Neuronal stem cell (in vitro differentiated cells): Measurements from ENCODE around the gene B3GNT3. TPM values are rescaled to one million over a fixed set of nuclear protein-coding genes. Genes with fewer than 3 reads are reported as not detected.

Source experiments
- DNase-seq: peaks from one replicate; pipeline ENCODE4 v3.0.0-alpha.2; 2013; ENCODE audit warnings: low spot score
- H2AFZ ChIP-seq: one replicate; pipeline ENCODE4 v1.6.1; 2013; ENCODE audit warnings: mild to moderate bottlenecking, low read length, inconsistent platforms
- H2AK5ac ChIP-seq: 2 replicates; pipeline ENCODE4 v1.6.1; 2013; ENCODE audit warnings: low read depth, mild to moderate bottlenecking, inconsistent platforms, low read length, moderate library complexity, mixed read lengths
- H2BK120ac ChIP-seq: 2 replicates; pipeline ENCODE4 v1.6.1; 2013; ENCODE audit warnings: low read depth, mild to moderate bottlenecking, inconsistent platforms, low read length, moderate library complexity, mixed read lengths
- H2BK12ac ChIP-seq: one replicate; pipeline ENCODE4 v1.6.1; 2013; ENCODE audit warnings: low read length, inconsistent platforms
- H2BK15ac ChIP-seq: 2 replicates; pipeline ENCODE4 v1.6.1; 2013; ENCODE audit warnings: mild to moderate bottlenecking, low read length, inconsistent platforms, mixed read lengths
- H2BK5ac ChIP-seq: one replicate; pipeline ENCODE4 v1.6.1; 2013; ENCODE audit warnings: inconsistent platforms, mild to moderate bottlenecking, low read length, moderate library complexity
- H3K14ac ChIP-seq: one replicate; pipeline ENCODE4 v1.6.1; 2013; ENCODE audit warnings: low read length, inconsistent platforms
- H3K18ac ChIP-seq: 2 replicates; pipeline ENCODE4 v1.6.1; 2013; ENCODE audit warnings: low read length, inconsistent platforms
- H3K23ac ChIP-seq: 2 replicates; pipeline ENCODE4 v1.6.1; 2013; ENCODE audit warnings: low read depth, mild to moderate bottlenecking, mixed read lengths, low read length, inconsistent platforms; ENCODE audit not compliant: poor library complexity
- H3K27ac ChIP-seq: replicated peaks from 3 replicates; pipeline ENCODE4 v1.5.1; 2013; ENCODE audit warnings: low read length, inconsistent platforms
- H3K27me3 ChIP-seq, 3 experiments: 2 replicates each; pipeline ENCODE4 v1.6.1; 2013; ENCODE audit warnings: low read length in 3 of 3, mild to moderate bottlenecking in 2 of 3, inconsistent platforms in 1 of 3, low read depth in 1 of 3, mixed read lengths in 1 of 3, moderate library complexity in 1 of 3; ENCODE audit not compliant: control insufficient read depth in 3 of 3, insufficient read depth in 3 of 3
- H3K36me3 ChIP-seq, 2 donors: replicated peaks in 1 of 2; 2 replicates each; pipeline ENCODE4 v1.6.1; 2013; ENCODE audit warnings: low read length in 2 of 2; ENCODE audit not compliant: control insufficient read depth in 2 of 2, insufficient read depth in 2 of 2
- H3K4ac ChIP-seq: 2 replicates; pipeline ENCODE4 v1.6.1; 2013; ENCODE audit warnings: inconsistent platforms, mild to moderate bottlenecking, low read length, moderate library complexity
- H3K4me1 ChIP-seq, 2 donors: 1 replicate in 1 of 2; 2 replicates in 1 of 2; pipeline ENCODE4 v1.6.1; 2013; ENCODE audit warnings: low read length in 2 of 2, low read depth in 1 of 2; ENCODE audit not compliant: control insufficient read depth in 2 of 2, insufficient read depth in 1 of 2
- H3K4me2 ChIP-seq: one replicate; pipeline ENCODE4 v1.6.1; 2013; ENCODE audit warnings: mild to moderate bottlenecking, low read length, inconsistent platforms; ENCODE audit not compliant: insufficient read depth, poor library complexity, severe bottlenecking
- H3K4me3 ChIP-seq, 2 donors: 2 replicates each; pipeline ENCODE4 v1.5.1; 2013; ENCODE audit warnings: low read length in 2 of 2, mild to moderate bottlenecking in 2 of 2, inconsistent platforms in 1 of 2, moderate library complexity in 1 of 2
- H3K79me1 ChIP-seq: one replicate; pipeline ENCODE4 v1.6.1; 2013; ENCODE audit warnings: low read depth, mild to moderate bottlenecking, inconsistent platforms, low read length, moderate library complexity
- H3K9ac ChIP-seq: one replicate; pipeline ENCODE4 v1.6.1; 2013; ENCODE audit warnings: mild to moderate bottlenecking, low read depth, low read length, inconsistent platforms; ENCODE audit not compliant: poor library complexity
- H3K9me3 ChIP-seq, 2 donors: replicated peaks in 1 of 2; 2 replicates each; pipeline versions ENCODE3 to v1.6.1; 2013; ENCODE audit warnings: low read length in 2 of 2, mild to moderate bottlenecking in 2 of 2, inconsistent platforms in 1 of 2, low read depth in 1 of 2, mixed read lengths in 1 of 2, moderate library complexity in 1 of 2; ENCODE audit not compliant: control insufficient read depth in 2 of 2, insufficient read depth in 1 of 2
- H4K8ac ChIP-seq: one replicate; pipeline ENCODE4 v1.6.1; 2013; ENCODE audit warnings: low read depth, mild to moderate bottlenecking, inconsistent platforms, low read length, moderate library complexity
- H4K91ac ChIP-seq: one replicate; pipeline ENCODE4 v1.6.1; 2013; ENCODE audit warnings: low read length, low read depth, mild to moderate bottlenecking, inconsistent platforms; ENCODE audit not compliant: poor library complexity
- WGBS, 2 donors: extraction: QIAGEN DNeasy Blood & Tissue Kit; methylation state at CpG; one replicate each; pipeline ENCODE4 v1.1.7; 2013; ENCODE audit warnings: missing lambda C conversion rate in 2 of 2, mixed read lengths in 1 of 2; ENCODE audit not compliant: insufficient read length in 2 of 2, insufficient replicate concordance in 1 of 2; ENCODE audit errors: extremely low coverage in 2 of 2; 5-methylcytosine and 5-hydroxymethylcytosine counted together
- small RNA-seq: library from polyadenylated mRNA; stranded (forward); fragments of <200 nt; extraction: miRNeasy Mini kit (QIAGEN cat#:217004); gene quantifications from one replicate; pipeline ENCODE3, GENCODE V24; 2013; ENCODE audit not compliant: insufficient read depth

B3GNT3 gene

DNA sequence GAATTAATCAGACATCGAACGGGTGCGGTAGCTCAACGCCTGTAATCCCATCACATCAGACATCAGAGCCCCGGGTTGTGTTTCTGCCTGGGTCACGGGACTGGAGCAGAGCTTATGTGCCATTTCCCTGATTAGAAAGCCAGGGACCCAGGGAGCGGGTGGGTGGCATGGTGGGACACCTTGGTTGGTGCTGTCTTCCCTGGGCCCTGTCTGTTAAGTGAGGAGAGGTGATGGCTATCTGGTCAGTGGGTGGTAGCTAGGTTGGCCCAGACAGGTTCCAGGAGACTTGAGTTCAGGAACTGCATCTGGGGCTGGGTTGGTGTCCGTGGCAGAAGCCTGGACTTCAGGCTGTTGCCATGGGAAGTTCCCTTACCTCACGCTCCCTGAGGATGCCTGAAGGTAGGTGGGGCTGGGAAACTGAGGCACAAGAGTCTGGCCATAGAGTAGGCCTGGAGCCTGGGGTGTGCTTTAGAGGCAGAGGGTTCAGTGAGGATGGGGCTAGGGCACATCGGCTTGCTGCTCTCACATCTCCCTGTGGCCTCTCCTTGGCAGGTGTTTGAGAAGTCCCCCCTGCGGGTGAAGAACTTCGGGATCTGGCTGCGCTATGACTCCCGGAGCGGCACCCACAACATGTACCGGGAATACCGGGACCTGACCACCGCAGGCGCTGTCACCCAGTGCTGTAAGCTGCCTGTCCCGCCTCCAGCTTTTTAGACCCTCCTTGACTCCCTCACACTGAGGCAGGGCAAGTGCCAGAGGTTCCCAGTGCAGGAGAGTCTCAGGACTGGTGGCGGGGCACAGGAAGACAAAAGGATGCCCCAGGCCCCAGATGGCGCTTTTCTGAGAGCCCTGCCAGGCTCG, 66.8 kb downstream of the B3GNT3 start:
- Histone ChIP-seq H3K27ac (peak overlapping the region; percentile 22), H2BK15ac (no peak overlapping the region), H3K4ac (no peak overlapping the region), H3K4me1 (peaks cover 13% of the 10 kb centered on the region in 2 donors), H3K79me1 (peaks cover 18% of the 10 kb centered on the region), H3K14ac (no peak overlapping the region), H3K4me2 (no peak overlapping the region), H2BK12ac (no peak overlapping the region), H3K27me3 (no peaks in the 10 kb centered on the region), H2AFZ (no peak overlapping the region), H4K8ac (no peak overlapping the region), H3K4me3 (peak overlapping the region; percentile 22 to 66), H2BK120ac (no peak overlapping the region), H3K23ac (no peak overlapping the region), H3K36me3 (peaks cover 43 to 59% of the 10 kb centered on the region in 2 donors), H4K91ac (no peak overlapping the region), H3K9ac (peak overlapping the region; percentile 38), H3K9me3 (peaks cover 0 to 2% of the 10 kb centered on the region in 2 donors), H2AK5ac (no peak overlapping the region), H3K18ac (no peak overlapping the region), H2BK5ac (no peak overlapping the region)
- DNase-seq, result no peak
- no CpG with 5 or more reads among the region's 23 CpGs for WGBS, 2 donors

- peaks cover 13% of the 10 kb centered on the region in 2 donors for H3K4me1 ChIP-seq
- H3K27me3 ChIP-seq, result no peaks in the 10 kb centered on the region
- no peak overlapping the region for H2BK12ac ChIP-seq
- peaks cover 0 to 2% of the 10 kb centered on the region in 2 donors for H3K9me3 ChIP-seq
- no peak overlapping the region for H2BK120ac ChIP-seq
- H3K4me2 ChIP-seq, result no peak overlapping the region
- H4K91ac ChIP-seq, result no peak overlapping the region
- no peak overlapping the region for H2AFZ ChIP-seq
- no peak for DNase-seq
- H4K8ac ChIP-seq, result peak overlapping the region; percentile 3
- H3K27ac ChIP-seq, result no peak overlapping the region
- peaks cover 18% of the 10 kb centered on the region for H3K79me1 ChIP-seq
- H3K9ac ChIP-seq, result no peak overlapping the region
- H2AK5ac ChIP-seq, result no peak overlapping the region
- no peak overlapping the region for H3K23ac ChIP-seq
- no peak overlapping the region for H3K4me3 ChIP-seq
- H3K36me3 ChIP-seq, result peaks cover 43 to 59% of the 10 kb centered on the region in 2 donors
- no peak overlapping the region for H3K14ac ChIP-seq
- no peak overlapping the region for H2BK5ac ChIP-seq
- no peak overlapping the region for H2BK15ac ChIP-seq
- no peak overlapping the region for H3K18ac ChIP-seq
- H3K4ac ChIP-seq, result no peak overlapping the region
- no CpG with 5 or more reads among the region's 31 CpGs for WGBS, 2 donors
Measured at GRCh38 chr19:17862711-17863519, 68.0 kb downstream of the B3GNT3 start.

Small RNA genes within 50 kb of the gene (small RNA-seq; reads per million reads assigned to genes)
- gene SNORA68, result not detected
